ENCODE measurements around the gene AGBL4.

DNA sequence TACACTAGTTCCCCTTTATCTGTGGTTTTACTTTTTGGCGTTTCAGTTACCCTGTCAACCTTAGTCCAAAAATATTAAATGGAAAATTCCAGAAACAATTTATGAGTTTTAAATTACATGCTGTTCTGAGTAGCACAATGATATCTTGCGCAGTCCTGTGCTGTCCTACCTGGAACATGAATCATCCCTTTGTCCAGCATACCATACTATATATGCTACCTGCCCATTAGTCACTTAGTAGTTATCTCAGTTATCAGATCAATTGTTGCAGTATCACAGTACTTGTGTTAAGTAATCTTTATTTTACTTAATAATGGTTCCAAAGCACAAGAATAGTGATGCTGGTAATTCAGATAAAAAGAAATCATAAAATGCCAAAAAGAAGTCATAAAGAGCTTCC is 52.7 kb downstream of the AGBL4 start:
- TF ChIP-seq CTCF (IDR thresholded peaks at IDR 0.05) (no peak), POLR2A (IDR thresholded peaks at IDR 0.05) (no peak)

Measured in lower leg skin (tissue), 3 donors.